ENCODE measurements around the gene RNASEH2B.

DNA sequence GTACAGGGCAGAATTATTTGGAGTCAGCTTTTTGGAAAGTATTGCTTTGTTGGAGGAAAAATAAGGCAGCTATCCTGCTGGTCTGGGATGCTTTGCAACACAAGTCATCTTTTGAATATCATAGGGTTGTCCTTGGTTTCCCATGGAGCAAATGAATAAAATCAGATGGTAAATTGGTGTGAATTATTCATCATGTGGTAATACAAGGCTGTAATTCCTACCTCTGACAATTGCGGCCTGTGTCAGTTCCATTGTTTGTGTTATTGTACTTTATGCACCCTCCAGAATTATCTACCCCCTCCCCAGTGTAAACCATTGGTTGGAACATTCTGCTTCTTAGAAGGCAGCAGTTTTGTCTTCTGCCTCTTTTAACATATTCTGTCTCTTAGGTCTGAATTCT, 46.2 kb downstream of the RNASEH2B start:
- TF ChIP-seq, protein P1, sequence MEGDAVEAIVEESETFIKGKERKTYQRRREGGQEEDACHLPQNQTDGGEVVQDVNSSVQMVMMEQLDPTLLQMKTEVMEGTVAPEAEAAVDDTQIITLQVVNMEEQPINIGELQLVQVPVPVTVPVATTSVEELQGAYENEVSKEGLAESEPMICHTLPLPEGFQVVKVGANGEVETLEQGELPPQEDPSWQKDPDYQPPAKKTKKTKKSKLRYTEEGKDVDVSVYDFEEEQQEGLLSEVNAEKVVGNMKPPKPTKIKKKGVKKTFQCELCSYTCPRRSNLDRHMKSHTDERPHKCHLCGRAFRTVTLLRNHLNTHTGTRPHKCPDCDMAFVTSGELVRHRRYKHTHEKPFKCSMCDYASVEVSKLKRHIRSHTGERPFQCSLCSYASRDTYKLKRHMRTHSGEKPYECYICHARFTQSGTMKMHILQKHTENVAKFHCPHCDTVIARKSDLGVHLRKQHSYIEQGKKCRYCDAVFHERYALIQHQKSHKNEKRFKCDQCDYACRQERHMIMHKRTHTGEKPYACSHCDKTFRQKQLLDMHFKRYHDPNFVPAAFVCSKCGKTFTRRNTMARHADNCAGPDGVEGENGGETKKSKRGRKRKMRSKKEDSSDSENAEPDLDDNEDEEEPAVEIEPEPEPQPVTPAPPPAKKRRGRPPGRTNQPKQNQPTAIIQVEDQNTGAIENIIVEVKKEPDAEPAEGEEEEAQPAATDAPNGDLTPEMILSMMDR (IDR thresholded peaks at IDR 0.05; ENCODE audit: low read depth, low read length): no peak
- no peak for TF ChIP-seq MYC (IDR thresholded peaks at IDR 0.05; ENCODE audit: low read depth, low read length)

Data from NB4 (cell line).